DND-41 (cell line): ENCODE results near the gene GP9.

ENCODE experiments used
- EZH2 ChIP-seq: IDR thresholded peaks from 3 replicates; pipeline ENCODE4 v1.6.1; 2012; ENCODE audit warnings: borderline replicate concordance, low read depth, mild to moderate bottlenecking, moderate library complexity, low read length, inconsistent platforms; ENCODE audit not compliant: severe bottlenecking
- TF ChIP-seq, protein P1 (sequence below): IDR thresholded peaks from 2 replicates; pipeline ENCODE4 v1.5.1; 2012; ENCODE audit warnings: borderline replicate concordance, low read length, moderate library complexity, mild to moderate bottlenecking; ENCODE audit not compliant: poor library complexity, severe bottlenecking; ENCODE audit errors: extremely low read depth

GRCh38 chr3:129084501-129084900 lies 23.9 kb downstream of the GP9 start:
- TF ChIP-seq, protein P1, sequence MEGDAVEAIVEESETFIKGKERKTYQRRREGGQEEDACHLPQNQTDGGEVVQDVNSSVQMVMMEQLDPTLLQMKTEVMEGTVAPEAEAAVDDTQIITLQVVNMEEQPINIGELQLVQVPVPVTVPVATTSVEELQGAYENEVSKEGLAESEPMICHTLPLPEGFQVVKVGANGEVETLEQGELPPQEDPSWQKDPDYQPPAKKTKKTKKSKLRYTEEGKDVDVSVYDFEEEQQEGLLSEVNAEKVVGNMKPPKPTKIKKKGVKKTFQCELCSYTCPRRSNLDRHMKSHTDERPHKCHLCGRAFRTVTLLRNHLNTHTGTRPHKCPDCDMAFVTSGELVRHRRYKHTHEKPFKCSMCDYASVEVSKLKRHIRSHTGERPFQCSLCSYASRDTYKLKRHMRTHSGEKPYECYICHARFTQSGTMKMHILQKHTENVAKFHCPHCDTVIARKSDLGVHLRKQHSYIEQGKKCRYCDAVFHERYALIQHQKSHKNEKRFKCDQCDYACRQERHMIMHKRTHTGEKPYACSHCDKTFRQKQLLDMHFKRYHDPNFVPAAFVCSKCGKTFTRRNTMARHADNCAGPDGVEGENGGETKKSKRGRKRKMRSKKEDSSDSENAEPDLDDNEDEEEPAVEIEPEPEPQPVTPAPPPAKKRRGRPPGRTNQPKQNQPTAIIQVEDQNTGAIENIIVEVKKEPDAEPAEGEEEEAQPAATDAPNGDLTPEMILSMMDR, result no peak
- no peak for TF ChIP-seq EZH2
